Nephron progenitor cell (in vitro differentiated cells): ENCODE data around the gene MAPKAPK5.
A peak's percentile ranks its signal among the peaks of the same experiment; 100 is the strongest.
"Not testable (repeated sequence)": the region's sequence is repeated elsewhere in the genome, so short reads cannot be mapped to it uniquely, and the experiment has no call there.

Experiments used
- DNase-seq: peaks from one replicate; pipeline ENCODE4 v3.0.0; 2021
- H3K27ac Mint-ChIP-seq: 2 replicates; pipeline ENCODE4 v1.8.0; 2021; ENCODE audit warnings: mild to moderate bottlenecking, moderate library complexity, mixed read lengths
- H3K27me3 Mint-ChIP-seq: 2 replicates; pipeline ENCODE4 v1.8.0; 2021; ENCODE audit warnings: mild to moderate bottlenecking, low read depth, mixed read lengths; ENCODE audit not compliant: poor library complexity
- H3K36me3 Mint-ChIP-seq: 2 replicates; pipeline ENCODE4 v1.8.0; 2021; ENCODE audit warnings: low read depth, mixed read lengths
- H3K4me1 Mint-ChIP-seq: 2 replicates; pipeline ENCODE4 v1.8.0; 2021; ENCODE audit warnings: mixed read lengths
- H3K4me3 Mint-ChIP-seq: 2 replicates; pipeline ENCODE4 v1.8.0; 2021; ENCODE audit warnings: mild to moderate bottlenecking, moderate library complexity, mixed read lengths
- H3K9me3 Mint-ChIP-seq: 2 replicates; pipeline ENCODE4 v1.8.0; 2021; ENCODE audit warnings: mild to moderate bottlenecking, moderate library complexity, mixed read lengths
- CTCF ChIP-seq: fragments of 200-600 bp; sonication (generic); IDR thresholded peaks from 2 replicates; pipeline ENCODE4 v1.5.0; 2021; ENCODE audit warnings: antibody characterized with exemption

MAPKAPK5 gene

GRCh38 chr12:111803851-111804250 is 38.2 kb upstream of the MAPKAPK5 start:
- no peak overlapping the region for H3K4me3 Mint-ChIP-seq
- DNase-seq, result no peak
- H3K36me3 Mint-ChIP-seq, result peaks cover 66% of the 10 kb centered on the region
- H3K27me3 Mint-ChIP-seq, result peaks cover 4% of the 10 kb centered on the region
- no peak overlapping the region for H3K27ac Mint-ChIP-seq
- no peaks in the 10 kb centered on the region for H3K9me3 Mint-ChIP-seq
- no peaks in the 10 kb centered on the region for H3K4me1 Mint-ChIP-seq
- no peak for TF ChIP-seq CTCF

- H3K27ac Mint-ChIP-seq, result peak overlapping the region; percentile 54
- no peak for TF ChIP-seq CTCF
- no peak overlapping the region for H3K4me3 Mint-ChIP-seq
- H3K4me1 Mint-ChIP-seq, result no peaks in the 10 kb centered on the region
- no peak for DNase-seq
- H3K36me3 Mint-ChIP-seq, result peaks cover 55% of the 10 kb centered on the region
- H3K27me3 Mint-ChIP-seq, result peaks cover 4% of the 10 kb centered on the region
- H3K9me3 Mint-ChIP-seq, result no peaks in the 10 kb centered on the region
Observed at GRCh38 chr12:111806304-111806703, 35.7 kb upstream of the MAPKAPK5 start.

GRCh38 chr12:111807232-111807631 is 34.8 kb upstream of the MAPKAPK5 start:
- Mint-ChIP-seq H3K27me3 (peaks cover 3% of the 10 kb centered on the region), H3K9me3 (no peaks in the 10 kb centered on the region), H3K27ac (peak overlapping the region; percentile 63), H3K4me1 (peaks cover 9% of the 10 kb centered on the region), H3K4me3 (no peak overlapping the region), H3K36me3 (peaks cover 54% of the 10 kb centered on the region)
- DNase-seq, result no peak
- TF ChIP-seq CTCF, result no peak

- Mint-ChIP-seq H3K27me3 (no peaks in the 10 kb centered on the region), H3K27ac (peak overlapping the region; percentile 58), H3K9me3 (peaks cover 6% of the 10 kb centered on the region), H3K36me3 (peaks cover 34% of the 10 kb centered on the region), H3K4me1 (peaks cover 21% of the 10 kb centered on the region), H3K4me3 (no peak overlapping the region)
- peak; percentile 73 for TF ChIP-seq CTCF
- DNase-seq, result peak; percentile 74
Observed at GRCh38 chr12:111812881-111813741, 28.9 kb upstream of the MAPKAPK5 start.

- H3K27me3 Mint-ChIP-seq, result no peaks in the 10 kb centered on the region
Observed at GRCh38 chr12:111816065-111816615, 25.9 kb upstream of the MAPKAPK5 start.

GRCh38 chr12:111816898-111817297 is 25.1 kb upstream of the MAPKAPK5 start:
- Mint-ChIP-seq H3K36me3 (peaks cover 17% of the 10 kb centered on the region), H3K4me1 (peaks cover 32% of the 10 kb centered on the region), H3K9me3 (peaks cover 21% of the 10 kb centered on the region)
- not testable (repeated sequence) for H3K27me3 Mint-ChIP-seq, H3K4me3 Mint-ChIP-seq, H3K27ac Mint-ChIP-seq, DNase-seq

More at GRCh38 chr12:111816065-111816615, 25.9 kb upstream of the MAPKAPK5 start:
- Mint-ChIP-seq H3K36me3 (peaks cover 23% of the 10 kb centered on the region), H3K27ac (no peak overlapping the region), H3K9me3 (peaks cover 15% of the 10 kb centered on the region), H3K4me3 (no peak overlapping the region), H3K4me1 (peaks cover 37% of the 10 kb centered on the region)
- no peak for DNase-seq
- TF ChIP-seq CTCF, result no peak
